ENCODE data around the gene HMGN4.
"Not testable (repeated sequence)": the region's sequence is repeated elsewhere in the genome, so short reads cannot be mapped to it uniquely, and the experiment has no call there.

The HMGN4 gene

GRCh38 chr6:26537846-26538571, at the start of gene HMGN4:
Gene HMGN4, plus strand, starts transcription at chr6:26538366. Its CDS starts 6,841 bp downstream, at chr6:26545207.
- peak; percentile 68 to 83 for DNase-seq (ENCODE audit: low read depth in 1 of 2, low spot score in 1 of 2)

GRCh38 chr6:26489996-26490964, 47.9 kb upstream of the HMGN4 start:
- DNase-seq (ENCODE audit: low read depth in 1 of 2, low spot score in 1 of 2) = no peak

GRCh38 chr6:26491604-26492003, 46.6 kb upstream of the HMGN4 start:
- DNase-seq (ENCODE audit: low read depth in 1 of 2, low spot score in 1 of 2) = no peak

GRCh38 chr6:26493258-26493657, 44.9 kb upstream of the HMGN4 start:
- no peak for DNase-seq (ENCODE audit: low read depth in 1 of 2, low spot score in 1 of 2)

GRCh38 chr6:26494117-26494516, 44.0 kb upstream of the HMGN4 start:
- no peak for DNase-seq (ENCODE audit: low read depth in 1 of 2, low spot score in 1 of 2)

- DNase-seq (ENCODE audit: low read depth in 1 of 2, low spot score in 1 of 2) = no peak
Measured at GRCh38 chr6:26495281-26495680, 42.9 kb upstream of the HMGN4 start.

- DNase-seq (ENCODE audit: low read depth in 1 of 2, low spot score in 1 of 2) = no peak
Measured at GRCh38 chr6:26497610-26498009, 40.6 kb upstream of the HMGN4 start.

GRCh38 chr6:26500102-26500501, 38.1 kb upstream of the HMGN4 start, which contains the start of gene BTN1A1:
Gene BTN1A1, plus strand, starts transcription at chr6:26500303. Its CDS starts 984 bp downstream, at chr6:26501287.
- no peak for DNase-seq (ENCODE audit: low read depth in 1 of 2, low spot score in 1 of 2)

GRCh38 chr6:26501482-26501986, 36.6 kb upstream of the HMGN4 start:
- DNase-seq (ENCODE audit: low read depth in 1 of 2, low spot score in 1 of 2) = peak; percentile 7 to 17

GRCh38 chr6:26502165-26502564, 36.0 kb upstream of the HMGN4 start:
- DNase-seq (ENCODE audit: low read depth in 1 of 2, low spot score in 1 of 2) = no peak

- no peak for DNase-seq (ENCODE audit: low read depth in 1 of 2, low spot score in 1 of 2)
Measured at GRCh38 chr6:26502626-26503025, 35.5 kb upstream of the HMGN4 start.

GRCh38 chr6:26507658-26508057, 30.5 kb upstream of the HMGN4 start:
- no peak for DNase-seq (ENCODE audit: low read depth in 1 of 2, low spot score in 1 of 2)

- DNase-seq (ENCODE audit: low read depth in 1 of 2, low spot score in 1 of 2) = not testable (repeated sequence)
Measured at GRCh38 chr6:26511033-26511432, 27.1 kb upstream of the HMGN4 start.

GRCh38 chr6:26514984-26515383, 23.2 kb upstream of the HMGN4 start:
- no peak for DNase-seq (ENCODE audit: low read depth in 1 of 2, low spot score in 1 of 2)

- no peak for DNase-seq (ENCODE audit: low read depth in 1 of 2, low spot score in 1 of 2)
Measured at GRCh38 chr6:26516481-26517427, 21.4 kb upstream of the HMGN4 start.

GRCh38 chr6:26519359-26519758, 18.8 kb upstream of the HMGN4 start:
- no peak for DNase-seq (ENCODE audit: low read depth in 1 of 2, low spot score in 1 of 2)

GRCh38 chr6:26520237-26520849, 17.8 kb upstream of the HMGN4 start:
- DNase-seq (ENCODE audit: low read depth in 1 of 2, low spot score in 1 of 2) = peak in 1 of 2 donors; percentile 6

- DNase-seq (ENCODE audit: low read depth in 1 of 2, low spot score in 1 of 2) = peak; percentile 83 to 89
Measured at GRCh38 chr6:26520850-26521599, 17.1 kb upstream of the HMGN4 start.

GRCh38 chr6:26521600-26522391, 16.4 kb upstream of the HMGN4 start:
- DNase-seq (ENCODE audit: low read depth in 1 of 2, low spot score in 1 of 2) = peak; percentile 40 to 42
